Activated T-helper 1 cell treated with anti-CD3 and anti-CD28 coated beads, Interleukin-2, amount 50 U/mL, for 16 hours (primary cell): ENCODE data around the gene MOB3A.
A peak's percentile ranks its signal among the peaks of the same experiment; 100 is the strongest.

ENCODE experiments used
- DNase-seq, 2 donors: peaks; one replicate each; pipeline ENCODE4 v3.0.0-alpha.2; 2020; ENCODE audit warnings: low read depth in 1 of 2, low spot score in 1 of 2

The MOB3A gene

GRCh38 chr19:2059422-2060201, 36.5 kb downstream of the MOB3A start:
- no peak for DNase-seq

GRCh38 chr19:2058570-2059421, 37.3 kb downstream of the MOB3A start:
- DNase-seq = no peak

DNA sequence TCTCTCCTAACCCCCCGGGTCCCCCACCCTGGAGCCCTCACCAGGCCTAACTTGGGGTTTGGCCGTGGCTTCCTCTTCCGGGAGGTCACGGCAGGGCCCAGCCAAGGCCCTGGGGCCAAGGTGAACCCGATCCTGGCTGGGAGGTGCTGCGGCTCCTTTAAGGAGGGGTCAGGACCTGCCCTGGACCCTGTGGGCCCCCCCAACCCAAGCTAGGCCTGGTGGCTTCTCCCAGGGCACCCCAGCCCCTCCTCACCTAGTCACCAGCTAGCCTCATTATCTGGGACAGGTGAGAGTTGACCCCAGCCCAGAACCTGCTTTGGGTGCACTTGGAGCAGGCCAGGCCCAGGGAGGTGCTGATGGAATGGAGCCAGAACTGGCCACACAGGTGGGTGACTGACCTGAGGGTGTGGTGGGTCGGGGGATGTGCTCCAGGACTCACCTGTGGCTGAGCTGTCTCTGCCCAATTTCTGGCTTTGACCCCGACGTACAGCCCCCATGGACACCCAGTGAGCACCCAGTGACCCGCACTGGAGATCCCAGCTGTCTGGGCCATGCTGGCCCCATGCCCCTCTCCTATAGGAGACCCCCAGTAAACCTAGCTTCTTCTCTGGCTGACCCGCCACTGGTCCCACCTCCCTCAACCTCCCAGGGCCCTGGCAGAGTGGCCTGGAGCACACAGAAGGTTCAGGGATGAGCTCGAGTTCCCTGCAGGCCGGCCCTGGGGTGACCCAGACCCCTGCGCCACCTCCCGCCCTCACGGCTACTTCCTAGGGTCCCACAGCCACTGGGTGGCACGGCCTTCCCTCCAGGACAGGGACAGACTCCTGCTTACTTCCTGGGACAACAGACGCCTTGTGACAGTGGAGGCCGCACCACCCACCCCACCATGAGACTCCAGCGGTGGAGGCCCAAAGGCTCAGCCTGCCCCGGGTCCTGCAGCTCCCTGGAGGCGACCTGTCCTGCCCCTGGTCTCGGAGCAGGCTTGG, 38.3 kb downstream of the MOB3A start:
- no peak for DNase-seq

GRCh38 chr19:2056837-2057192, 39.3 kb downstream of the MOB3A start:
- no peak for DNase-seq

DNA sequence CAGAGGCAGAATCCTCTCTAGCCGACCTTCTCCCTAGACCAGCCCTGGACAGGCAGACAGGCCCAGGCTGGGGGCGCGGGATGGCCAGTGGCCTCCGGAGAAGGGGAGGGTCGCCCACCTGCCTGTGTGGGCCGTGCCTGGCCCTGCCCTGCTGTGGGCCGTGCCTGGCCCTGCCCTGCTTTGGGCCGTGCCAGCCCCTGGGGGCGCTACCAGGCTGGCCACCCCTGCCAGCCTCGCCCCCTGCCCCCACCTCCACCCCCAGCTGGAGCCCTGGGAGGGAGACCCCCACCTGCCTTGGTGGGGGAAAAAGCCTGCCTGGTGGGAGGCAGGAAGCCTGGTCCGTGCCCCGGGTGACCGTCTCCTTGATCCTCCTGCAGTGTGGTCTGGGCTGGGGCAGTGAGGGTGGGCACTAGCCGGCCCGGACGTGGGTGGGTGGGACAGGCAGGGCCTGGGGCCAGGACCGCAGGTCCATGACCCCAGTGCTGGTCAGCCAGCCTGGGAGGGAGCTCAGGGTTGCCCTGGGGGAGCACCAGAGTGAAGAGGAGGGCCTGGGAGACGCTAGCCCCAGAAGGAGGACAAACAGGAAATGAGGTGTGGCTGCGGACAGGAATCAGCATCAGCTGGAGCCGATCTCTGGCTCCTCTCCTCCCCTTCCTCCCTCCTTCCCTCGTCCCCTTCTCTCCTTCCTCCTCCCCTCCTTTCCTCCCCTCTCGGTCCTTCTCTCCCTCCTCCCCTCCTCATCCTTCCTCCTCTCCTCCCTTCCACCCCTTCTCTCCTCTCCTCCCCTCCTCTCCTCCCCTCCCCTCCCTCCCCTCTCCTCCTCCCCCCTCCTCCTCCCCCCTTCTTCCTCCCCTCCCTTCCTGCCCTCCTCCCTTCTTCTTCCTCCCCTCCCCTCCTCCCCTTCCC, 39.9 kb downstream of the MOB3A start:
- DNase-seq = no peak

- DNase-seq = no peak
Measured at GRCh38 chr19:2054763-2055162, 41.4 kb downstream of the MOB3A start.

DNA sequence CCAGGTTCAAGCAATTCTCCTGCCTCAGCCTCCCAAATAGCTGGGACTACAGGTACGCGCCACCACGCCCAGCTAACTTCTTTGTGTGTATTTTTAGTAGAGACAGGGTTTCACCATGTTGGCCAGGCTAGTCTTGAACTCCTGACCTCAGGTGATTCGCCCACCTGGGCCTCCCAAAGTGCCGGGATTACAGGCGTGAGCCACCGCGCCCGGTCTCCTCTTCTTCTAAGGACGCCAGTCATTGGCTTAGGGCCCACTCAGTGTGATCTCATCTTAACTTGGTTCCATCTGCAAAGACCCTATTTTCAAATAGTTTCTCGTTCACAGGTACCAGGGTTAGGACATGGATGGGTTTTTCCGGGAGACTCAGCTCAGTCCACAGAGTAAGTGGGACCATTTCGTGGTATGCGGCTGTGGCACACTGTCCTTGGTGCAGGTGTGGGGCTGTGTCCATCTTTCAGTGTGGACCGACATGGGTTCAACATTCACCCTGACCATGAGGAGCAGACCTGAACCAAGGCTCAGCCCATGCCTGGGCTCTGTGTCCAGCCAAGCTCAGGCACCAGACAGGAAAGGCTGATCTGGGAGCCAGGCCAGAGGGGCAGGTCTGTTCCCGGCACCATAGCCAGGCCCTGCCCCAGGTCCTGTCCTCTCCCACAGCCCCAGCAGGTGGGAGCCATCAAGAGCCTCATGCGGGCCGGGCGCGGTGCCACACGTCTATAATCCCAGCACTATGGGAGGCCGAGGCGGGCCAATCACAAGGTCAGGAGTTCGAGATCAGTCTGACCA, 42.3 kb downstream of the MOB3A start:
- no peak for DNase-seq

DNA sequence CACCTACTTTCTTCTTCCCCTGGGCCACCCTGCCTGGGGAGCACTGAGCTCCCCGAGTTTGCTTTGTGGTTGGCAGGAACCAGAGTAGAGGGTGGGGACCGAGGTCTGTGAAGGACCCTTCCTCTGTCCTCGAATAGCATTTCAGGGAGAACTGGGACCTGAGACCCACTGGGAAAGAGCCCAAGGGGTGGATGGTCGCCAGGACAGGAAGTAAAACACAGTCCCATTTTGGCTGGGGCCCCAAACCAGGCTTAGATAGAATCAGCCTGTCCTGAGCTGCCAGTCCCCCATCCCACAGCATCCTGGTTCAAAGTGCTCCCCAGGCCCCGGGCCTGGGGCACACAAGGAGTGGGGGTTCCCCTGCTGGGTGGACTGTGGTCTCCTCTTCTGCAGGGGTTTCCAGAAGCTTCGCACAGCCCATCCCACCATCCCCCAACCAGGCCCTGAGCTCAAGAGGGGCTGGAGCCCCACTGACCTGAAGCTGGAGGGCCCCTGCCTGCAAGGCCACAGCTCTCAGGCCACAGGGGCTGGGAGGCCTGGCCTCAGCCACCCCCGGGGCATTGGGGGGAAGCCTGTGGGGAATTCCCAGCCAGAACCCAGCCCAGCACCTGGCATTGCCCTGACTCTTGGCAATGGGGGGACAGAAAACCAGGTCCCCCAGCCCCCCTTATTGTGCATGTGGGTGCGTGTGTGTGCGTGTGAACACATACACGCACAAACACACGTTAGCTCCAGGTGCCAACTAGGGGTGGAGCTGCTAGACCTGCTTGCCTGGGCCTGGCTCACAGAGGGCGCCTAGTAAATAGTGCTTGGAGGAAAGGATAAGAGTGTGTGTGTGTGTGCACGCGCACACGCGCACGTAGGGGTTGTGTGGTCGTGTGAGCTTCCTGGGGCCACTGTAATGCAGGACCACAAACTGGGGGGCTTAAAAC, 44.1 kb downstream of the MOB3A start:
- no peak for DNase-seq

- DNase-seq = peak; percentile 92 to 96
Measured at GRCh38 chr19:2050991-2051772, 44.9 kb downstream of the MOB3A start, which contains the start of gene MKNK2. TSS of gene MKNK2 (minus strand) at chr19:2051244. CDS start at chr19:2050851, 393 bp downstream.

DNA sequence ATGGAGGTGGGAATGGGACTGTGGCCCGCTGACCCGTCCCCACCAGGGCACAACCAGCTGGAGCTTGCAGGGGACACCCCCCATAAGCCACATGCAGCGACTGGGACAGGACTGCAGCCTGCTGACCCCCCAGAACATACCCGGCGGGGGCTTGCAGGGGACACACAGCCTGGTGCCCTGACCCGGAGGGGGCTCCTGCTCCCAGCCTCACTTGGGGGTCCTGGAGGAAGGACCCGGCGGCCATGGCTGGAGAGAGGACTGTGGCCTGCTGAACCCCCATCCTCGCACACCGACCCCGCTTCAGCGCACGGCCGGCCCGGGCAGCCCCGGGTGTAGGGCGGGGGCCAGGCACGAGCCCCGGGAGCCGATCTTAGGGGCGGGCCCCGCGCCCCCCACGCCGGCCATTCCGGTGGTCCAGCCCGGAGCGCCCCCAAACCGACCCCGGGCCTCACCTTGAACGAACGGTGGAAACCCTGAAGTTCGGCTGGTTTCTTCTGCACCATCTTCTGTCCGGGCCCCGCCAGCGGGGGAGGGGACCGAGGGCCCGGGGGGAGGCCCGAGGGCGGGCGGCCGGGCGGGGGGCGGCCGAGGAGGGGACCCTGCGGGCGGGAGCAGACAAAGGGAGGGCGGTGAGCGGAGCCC, 45.7 kb downstream of the MOB3A start:
- DNase-seq = no peak

DNA sequence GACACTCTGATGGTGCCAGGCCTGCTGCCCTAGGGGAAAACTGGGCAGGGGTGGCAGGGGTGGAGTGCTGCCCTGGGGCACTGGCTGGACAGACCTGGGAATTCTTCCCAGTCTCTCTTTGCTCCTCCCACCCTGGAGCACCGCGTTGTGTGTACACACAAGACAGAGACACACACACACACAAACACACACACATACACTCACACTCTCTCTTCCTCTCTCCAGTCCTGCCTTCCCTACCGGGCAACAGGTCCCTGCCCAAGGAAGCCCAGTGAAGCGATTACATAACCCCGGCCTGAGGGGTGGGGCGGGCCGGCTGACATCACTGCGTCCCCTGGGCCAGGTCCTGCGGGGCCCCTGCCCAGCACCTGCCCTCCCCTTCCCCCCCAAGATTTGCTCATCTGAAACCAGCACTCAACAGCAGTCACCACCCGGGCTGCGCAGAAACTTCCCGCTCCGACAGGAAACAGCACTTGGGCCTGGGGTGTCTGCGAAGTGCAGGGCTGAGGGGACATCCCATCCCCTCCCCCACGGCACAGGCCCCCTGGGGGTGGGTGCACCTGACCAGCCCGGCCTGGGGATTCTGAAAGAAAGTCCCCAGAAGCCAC, 46.3 kb downstream of the MOB3A start:
- DNase-seq = peak in 1 of 2 donors; percentile 34

DNA sequence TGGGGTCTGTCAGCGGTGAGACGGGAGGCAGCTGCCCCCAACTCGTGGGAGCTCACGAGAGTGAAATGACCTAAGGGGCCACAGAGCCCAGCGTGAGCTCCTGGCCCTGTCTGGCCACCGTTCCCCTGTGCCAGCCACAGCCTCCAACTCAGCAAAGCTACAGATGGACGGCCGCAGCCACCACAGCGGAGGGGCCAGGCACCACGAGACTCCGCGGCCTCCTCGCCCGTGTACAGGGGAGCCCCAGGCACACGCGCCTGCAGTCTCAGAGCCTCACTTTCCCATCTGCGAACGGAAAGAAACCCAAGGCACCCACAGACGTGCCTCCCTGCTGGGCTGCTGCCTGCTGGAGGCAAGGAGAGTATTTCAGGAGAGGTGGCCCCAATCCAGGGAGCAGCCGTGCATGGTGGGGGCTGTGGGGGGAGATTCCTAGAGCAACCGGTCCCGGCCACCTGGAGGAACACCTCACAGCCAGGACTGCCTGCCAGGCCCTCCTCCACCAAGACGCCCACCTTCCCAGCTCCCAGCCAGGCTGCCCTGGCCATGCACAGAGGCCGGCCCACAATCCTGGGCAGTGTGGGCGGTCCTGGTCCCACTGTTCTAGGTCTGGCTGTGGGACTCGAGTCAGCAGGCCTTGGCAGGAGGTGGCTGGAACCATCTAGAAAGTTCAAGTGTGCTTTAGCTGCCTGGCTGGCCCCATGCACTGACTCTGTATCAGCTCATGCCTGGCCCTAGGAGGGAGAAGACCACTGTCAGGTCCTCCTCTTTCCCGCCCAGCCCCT, 47.0 kb downstream of the MOB3A start:
- no peak for DNase-seq

GRCh38 chr19:2048104-2048958, 47.8 kb downstream of the MOB3A start:
- no peak for DNase-seq

- DNase-seq = no peak
Measured at GRCh38 chr19:2047449-2048103, 48.5 kb downstream of the MOB3A start.
